Activated CD8-positive, alpha-beta memory T cell treated with anti-CD3 and anti-CD28 coated beads, Interleukin-2, amount 50 U/mL, for 1 hour (primary cell): ENCODE measurements around the gene UGT1A10.
"Not testable (repeated sequence)": the region's sequence is repeated elsewhere in the genome, so short reads cannot be mapped to it uniquely, and the experiment has no call there.

Source experiments
- DNase-seq: peaks from one replicate; pipeline ENCODE4 v3.0.0-alpha.2; 2020; ENCODE audit errors: extremely low read depth

Gene UGT1A10

GRCh38 chr2:233743464-233744259, 107.4 kb downstream of the UGT1A10 start:
- DNase-seq, result no peak

- DNase-seq, result no peak
These were observed 109.0 kb downstream of the UGT1A10 start for GRCh38 chr2:233745073-233745755.

GRCh38 chr2:233745838-233746237, 109.6 kb downstream of the UGT1A10 start:
- not testable (repeated sequence) for DNase-seq

GRCh38 chr2:233746475-233747282, 110.4 kb downstream of the UGT1A10 start:
- DNase-seq, result no peak

- DNase-seq, result no peak
These were observed 111.0 kb downstream of the UGT1A10 start for GRCh38 chr2:233747283-233747544.

GRCh38 chr2:233750689-233751088, 114.4 kb downstream of the UGT1A10 start:
- DNase-seq, result not testable (repeated sequence)

GRCh38 chr2:233751212-233752009, 115.2 kb downstream of the UGT1A10 start:
- not testable (repeated sequence) for DNase-seq

- no peak for DNase-seq
These were observed 118.8 kb downstream of the UGT1A10 start for GRCh38 chr2:233754872-233755611.

- no peak for DNase-seq
These were observed 120.3 kb downstream of the UGT1A10 start for GRCh38 chr2:233756429-233757081.

GRCh38 chr2:233758141-233758540, 121.9 kb downstream of the UGT1A10 start:
- no peak for DNase-seq

GRCh38 chr2:233758849-233759248, 122.6 kb downstream of the UGT1A10 start:
- no peak for DNase-seq

- no peak for DNase-seq
These were observed 123.8 kb downstream of the UGT1A10 start, which contains the start of gene UGT1A1 for GRCh38 chr2:233760043-233760442. Gene UGT1A1 (plus strand): TSS chr2:233760270. CDS start chr2:233760288, 18 bp downstream.

- DNase-seq, result no peak
These were observed 125.0 kb downstream of the UGT1A10 start for GRCh38 chr2:233761040-233761769.

GRCh38 chr2:233764264-233764663, 128.0 kb downstream of the UGT1A10 start:
- no peak for DNase-seq

- no peak for DNase-seq
These were observed 128.5 kb downstream of the UGT1A10 start for GRCh38 chr2:233764761-233765160.

GRCh38 chr2:233766416-233766815, 130.2 kb downstream of the UGT1A10 start:
- DNase-seq, result no peak

- DNase-seq, result no peak
These were observed 131.8 kb downstream of the UGT1A10 start for GRCh38 chr2:233768076-233768475.

GRCh38 chr2:233769260-233769659, 133.0 kb downstream of the UGT1A10 start:
- no peak for DNase-seq

GRCh38 chr2:233772153-233772552, 135.9 kb downstream of the UGT1A10 start:
- DNase-seq, result no peak

GRCh38 chr2:233772583-233772982, 136.3 kb downstream of the UGT1A10 start:
- no peak for DNase-seq
